SU-DHL-6 (cell line): ENCODE data around the gene MGRN1.

Experiments used
- H2AFZ ChIP-seq: fragments of 200-600 bp; sonication (generic); 2 replicates; pipeline ENCODE4 v1.6.1; 2014; ENCODE audit warnings: low read depth, mild to moderate bottlenecking, moderate library complexity, mixed read lengths, antibody characterized with exemption, low read length; ENCODE audit not compliant: severe bottlenecking
- H3F3A ChIP-seq: fragments of 200-600 bp; shearing (Covaris generic); 2 replicates; pipeline ENCODE4 v1.6.0; 2016; ENCODE audit warnings: antibody characterized with exemption, mild to moderate bottlenecking; ENCODE audit not compliant: insufficient read depth
- H3K27ac ChIP-seq: fragments of 200-600 bp; sonication (generic); 2 replicates; pipeline ENCODE4 v1.5.1; 2016; ENCODE audit warnings: low read depth, mild to moderate bottlenecking, low read length, moderate library complexity, mixed read lengths
- H3K27me3 ChIP-seq: fragments of 200-600 bp; sonication (generic), shearing (Covaris generic); 2 replicates; pipeline ENCODE4 v1.6.0; 2014; ENCODE audit warnings: mild to moderate bottlenecking, low read length
- H3K36me3 ChIP-seq: fragments of 200-600 bp; sonication (generic); 2 replicates; pipeline ENCODE4 v1.6.1; 2014; ENCODE audit warnings: mild to moderate bottlenecking, low read length, mixed read lengths
- H3K4me2 ChIP-seq: fragments of 300-600, 200-600 bp; shearing (Covaris generic), sonication (generic); 2 replicates; pipeline ENCODE4 v1.6.0; 2014; ENCODE audit warnings: low read length, low read depth, mild to moderate bottlenecking; ENCODE audit not compliant: poor library complexity, severe bottlenecking
- H3K4me3 ChIP-seq: fragments of 200-600 bp; sonication (generic); 2 replicates; pipeline ENCODE4 v1.5.1; 2014; ENCODE audit warnings: antibody characterized with exemption, low read length, mild to moderate bottlenecking, mixed read lengths; ENCODE audit not compliant: insufficient read depth, poor library complexity, severe bottlenecking
- H3K79me2 ChIP-seq: fragments of 200-600 bp; sonication (generic); 2 replicates; pipeline ENCODE4 v1.6.1; 2014; ENCODE audit warnings: mild to moderate bottlenecking, low read length, moderate library complexity; ENCODE audit not compliant: insufficient read depth
- H3K9ac ChIP-seq: fragments of 200-600 bp; sonication (generic); 2 replicates; pipeline ENCODE4 v1.7.0; 2014; ENCODE audit warnings: mild to moderate bottlenecking, low read length
- H3K9me2 ChIP-seq: fragments of 200-600 bp; sonication (generic); replicated peaks from 2 replicates; pipeline ENCODE4 v1.6.1; 2014; ENCODE audit warnings: low read length; ENCODE audit not compliant: insufficient read depth
- H3K9me3 ChIP-seq: fragments of 200-600 bp; sonication (generic); 2 replicates; pipeline ENCODE4 v1.6.1; 2014; ENCODE audit warnings: low read length, mixed read lengths; ENCODE audit not compliant: insufficient read depth
- H4K20me1 ChIP-seq: fragments of 200-600 bp; sonication (generic); 2 replicates; pipeline ENCODE4 v1.6.1; 2014; ENCODE audit warnings: low read depth, mild to moderate bottlenecking, antibody characterized with exemption, low read length, moderate library complexity, mixed read lengths
- EZH2phosphoT487 ChIP-seq: fragments of 200-600 bp; sonication (generic), shearing (Covaris generic); conservative IDR thresholded peaks from 2 replicates; pipeline ENCODE4 v1.6.1; 2018; ENCODE audit warnings: mild to moderate bottlenecking, antibody characterized with exemption, low read length, moderate library complexity, mixed read lengths
- TF ChIP-seq, protein P1 (sequence below): fragments of 200-600 bp; sonication (generic); IDR thresholded peaks from one replicate; pipeline ENCODE4 v1.5.1; 2017; ENCODE audit warnings: antibody characterized with exemption, mild to moderate bottlenecking, low read length, moderate library complexity; ENCODE audit not compliant: insufficient read depth, poor library complexity, severe bottlenecking

Gene MGRN1

DNA sequence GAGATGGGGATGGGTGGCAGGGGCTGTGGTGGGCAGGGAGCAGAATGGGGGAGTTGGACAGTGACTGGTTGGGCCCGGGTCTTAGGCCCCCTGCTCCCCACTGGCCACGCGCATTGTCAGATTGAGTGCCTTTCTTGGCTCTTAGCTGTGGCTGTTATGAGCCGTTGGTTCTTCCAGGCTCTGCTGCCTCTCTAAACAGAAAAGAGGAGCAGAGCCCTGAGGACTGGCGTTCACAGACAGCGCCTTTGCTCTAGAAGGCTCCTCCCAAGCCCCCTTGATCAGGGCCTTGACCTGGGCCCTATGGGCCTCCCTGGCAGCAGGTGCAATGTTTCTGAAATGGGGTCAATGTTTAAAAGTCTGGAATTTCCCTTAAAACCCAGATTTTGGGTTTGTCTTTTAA lies 54.0 kb downstream of the MGRN1 start:
- Histone ChIP-seq H3K79me2 (no peaks in the 10 kb centered on the region), H3K9ac (no peak overlapping the region), H3K27me3 (no peaks in the 10 kb centered on the region), H3K27ac (no peak overlapping the region), H2AFZ (no peak overlapping the region), H3K4me2 (no peak overlapping the region), H3F3A (no peaks in the 10 kb centered on the region), H3K9me3 (no peaks in the 10 kb centered on the region), H3K9me2 (no peaks in the 10 kb centered on the region), H3K4me3 (no peak overlapping the region), H3K36me3 (no peaks in the 10 kb centered on the region), H4K20me1 (no peaks in the 10 kb centered on the region)
- TF ChIP-seq, protein P1, sequence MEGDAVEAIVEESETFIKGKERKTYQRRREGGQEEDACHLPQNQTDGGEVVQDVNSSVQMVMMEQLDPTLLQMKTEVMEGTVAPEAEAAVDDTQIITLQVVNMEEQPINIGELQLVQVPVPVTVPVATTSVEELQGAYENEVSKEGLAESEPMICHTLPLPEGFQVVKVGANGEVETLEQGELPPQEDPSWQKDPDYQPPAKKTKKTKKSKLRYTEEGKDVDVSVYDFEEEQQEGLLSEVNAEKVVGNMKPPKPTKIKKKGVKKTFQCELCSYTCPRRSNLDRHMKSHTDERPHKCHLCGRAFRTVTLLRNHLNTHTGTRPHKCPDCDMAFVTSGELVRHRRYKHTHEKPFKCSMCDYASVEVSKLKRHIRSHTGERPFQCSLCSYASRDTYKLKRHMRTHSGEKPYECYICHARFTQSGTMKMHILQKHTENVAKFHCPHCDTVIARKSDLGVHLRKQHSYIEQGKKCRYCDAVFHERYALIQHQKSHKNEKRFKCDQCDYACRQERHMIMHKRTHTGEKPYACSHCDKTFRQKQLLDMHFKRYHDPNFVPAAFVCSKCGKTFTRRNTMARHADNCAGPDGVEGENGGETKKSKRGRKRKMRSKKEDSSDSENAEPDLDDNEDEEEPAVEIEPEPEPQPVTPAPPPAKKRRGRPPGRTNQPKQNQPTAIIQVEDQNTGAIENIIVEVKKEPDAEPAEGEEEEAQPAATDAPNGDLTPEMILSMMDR, result no peak
- no peak for TF ChIP-seq EZH2phosphoT487

DNA sequence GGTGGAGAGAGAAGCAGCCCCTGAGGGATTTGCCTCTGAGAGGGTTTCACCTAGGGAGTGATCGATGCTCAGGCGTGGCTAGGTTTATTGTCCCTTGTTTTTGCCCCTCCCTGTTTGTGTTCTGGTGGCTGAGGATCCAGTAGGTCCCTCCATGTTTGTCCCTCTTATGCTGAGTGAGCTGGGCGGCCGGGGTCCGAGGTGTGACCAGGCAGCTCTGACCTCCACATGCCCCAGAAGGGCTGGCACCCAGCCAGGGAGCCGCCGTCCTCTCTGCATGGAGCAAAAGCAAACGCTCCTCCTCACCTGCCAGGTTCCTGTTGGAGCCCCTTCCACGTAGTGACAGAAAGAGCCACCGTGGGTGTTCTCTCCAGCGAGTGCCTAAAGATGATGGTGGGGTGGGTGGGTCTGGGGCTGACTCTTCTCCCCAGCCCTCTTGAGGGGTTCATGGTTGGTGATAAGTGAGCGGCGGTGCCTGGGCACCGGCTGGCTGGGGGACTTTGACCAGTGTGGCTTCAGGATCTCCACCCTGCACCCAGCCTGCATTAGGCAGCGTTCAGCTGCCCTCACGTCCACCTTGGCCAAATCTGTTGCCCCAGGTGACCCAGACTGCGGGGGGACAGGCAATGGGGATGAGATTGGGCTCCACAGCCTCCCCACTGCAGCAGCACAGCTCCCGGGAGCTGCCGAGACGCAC lies 54.7 kb downstream of the MGRN1 start:
- no peaks in the 10 kb centered on the region for H3K79me2 ChIP-seq
- H3K9ac ChIP-seq, result no peak overlapping the region
- no peaks in the 10 kb centered on the region for H3F3A ChIP-seq
- no peaks in the 10 kb centered on the region for H3K9me3 ChIP-seq
- no peaks in the 10 kb centered on the region for H3K9me2 ChIP-seq
- H3K27me3 ChIP-seq, result no peaks in the 10 kb centered on the region
- no peak overlapping the region for H3K4me3 ChIP-seq
- no peak overlapping the region for H3K4me2 ChIP-seq
- H3K36me3 ChIP-seq, result no peaks in the 10 kb centered on the region
- TF ChIP-seq EZH2phosphoT487, result no peak
- TF ChIP-seq, protein P1, result no peak
- no peak overlapping the region for H3K27ac ChIP-seq
- H2AFZ ChIP-seq, result no peak overlapping the region
- H4K20me1 ChIP-seq, result no peaks in the 10 kb centered on the region

DNA sequence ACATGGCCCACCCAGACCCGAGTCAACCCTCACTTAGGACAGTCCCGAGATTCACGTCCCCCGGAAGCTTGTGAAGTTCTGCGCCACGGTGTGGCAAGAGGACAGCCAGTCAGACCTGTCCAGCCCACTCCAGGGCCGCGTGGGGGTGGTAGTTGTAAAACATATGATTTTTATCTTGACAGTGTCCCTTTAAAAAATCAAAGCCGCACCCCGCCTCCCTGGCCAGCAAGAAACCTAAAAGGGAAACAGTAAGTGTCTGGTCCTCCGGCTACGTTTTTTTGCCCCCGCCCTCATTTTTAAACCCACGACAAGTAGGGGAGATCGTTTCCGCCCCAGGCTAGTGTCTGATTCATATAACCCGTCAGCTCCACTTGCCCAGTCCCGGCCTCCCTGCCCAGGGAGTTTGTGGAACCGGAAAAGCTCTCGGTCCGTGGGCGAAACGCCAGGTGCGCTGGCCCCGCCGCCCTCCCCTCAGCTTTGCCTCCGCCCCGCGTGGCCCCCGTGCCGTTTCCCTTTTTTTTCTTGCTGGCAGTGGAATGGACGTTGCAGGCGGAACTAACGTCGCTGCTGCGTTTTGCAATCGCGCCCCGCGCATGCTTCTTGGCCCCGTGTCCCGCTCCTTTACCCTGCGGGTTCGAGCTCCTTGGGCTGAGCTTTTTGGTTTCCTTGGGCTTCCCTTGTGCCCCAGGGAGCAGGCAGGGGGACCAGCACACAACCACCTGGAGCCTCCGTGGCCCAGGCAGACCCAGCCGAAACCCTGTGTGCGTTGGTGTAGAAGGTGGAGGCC lies 55.4 kb downstream of the MGRN1 start:
- no peak overlapping the region for H2AFZ ChIP-seq
- H3K9ac ChIP-seq, result no peak overlapping the region
- no peak overlapping the region for H3K4me3 ChIP-seq
- H4K20me1 ChIP-seq, result no peaks in the 10 kb centered on the region
- no peaks in the 10 kb centered on the region for H3K27me3 ChIP-seq
- no peaks in the 10 kb centered on the region for H3K36me3 ChIP-seq
- no peak overlapping the region for H3K27ac ChIP-seq
- H3K9me2 ChIP-seq, result no peaks in the 10 kb centered on the region
- TF ChIP-seq, protein P1, result no peak
- no peak for TF ChIP-seq EZH2phosphoT487
- no peaks in the 10 kb centered on the region for H3K79me2 ChIP-seq
- H3K4me2 ChIP-seq, result no peak overlapping the region
- no peaks in the 10 kb centered on the region for H3K9me3 ChIP-seq
- no peaks in the 10 kb centered on the region for H3F3A ChIP-seq
